ENCODE data around the gene KRT31. TPM values are rescaled to one million over a fixed set of nuclear protein-coding genes. Genes with fewer than 3 reads are reported as not detected.

Gene KRT31
- total and polyA plus RNA-seq, 3 experiments from 2014 or later: not detected

DNA sequence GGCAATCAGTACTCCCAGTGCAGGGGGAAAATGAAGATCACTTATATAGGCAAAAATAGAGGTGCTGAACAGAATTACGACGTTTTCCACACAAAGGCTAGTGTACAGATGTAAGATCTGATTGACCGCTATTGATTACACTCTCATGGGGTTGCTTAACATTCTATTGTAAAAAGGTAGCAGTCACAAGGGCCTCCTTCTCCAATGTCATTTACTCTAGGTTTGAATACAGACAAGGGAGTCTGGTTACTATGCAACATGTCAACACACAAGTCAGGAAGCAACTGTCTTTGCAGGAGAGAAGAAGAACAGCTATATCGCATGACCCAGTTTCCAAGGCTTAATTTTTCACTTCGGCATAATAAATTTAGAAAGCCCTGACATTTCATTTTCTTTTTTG lies 19.1 kb upstream of the KRT31 start:
- Mint-ChIP-seq H3K9me3 (no peaks in the 10 kb centered on the region), H3K27ac (no peak overlapping the region), H3K4me1 (peaks cover 7 to 20% (median 18%) of the 10 kb centered on the region in 3 donors), H3K4me3 (no peak overlapping the region), H3K36me3 (no peaks in the 10 kb centered on the region), H3K27me3 (no peaks in the 10 kb centered on the region)
- Histone ChIP-seq H3K36me3 (ENCODE audit: insufficient read depth, low read length) (no peaks in the 10 kb centered on the region), H3K27me3 (ENCODE audit: insufficient read depth, low read length, poor library complexity, severe bottlenecking) (no peaks in the 10 kb centered on the region), H3K9me3 (ENCODE audit: low read length) (no peaks in the 10 kb centered on the region), H3K27ac (ENCODE audit: low read depth, low read length) (no peak overlapping the region), H3K4me3 (ENCODE audit: low read length) (no peak overlapping the region), H3K4me1 (ENCODE audit: insufficient read depth, low read length) (peaks cover 6% of the 10 kb centered on the region)
- ChIA-PET POLR2A (no interaction called here), CTCF (no interaction called here)
- no peak for DNase-seq

- Mint-ChIP-seq H3K4me3 (no peak overlapping the region), H3K27ac (no peak overlapping the region), H3K36me3 (no peaks in the 10 kb centered on the region), H3K27me3 (peaks cover 0 to under 1% of the 10 kb centered on the region in 2 donors), H3K4me1 (peaks cover 7 to 20% (median 18%) of the 10 kb centered on the region in 3 donors), H3K9me3 (no peaks in the 10 kb centered on the region)
- Histone ChIP-seq H3K27me3 (ENCODE audit: insufficient read depth, low read length, poor library complexity, severe bottlenecking) (no peaks in the 10 kb centered on the region), H3K4me3 (ENCODE audit: low read length) (no peak overlapping the region), H3K4me1 (ENCODE audit: insufficient read depth, low read length) (peaks cover 6% of the 10 kb centered on the region), H3K27ac (ENCODE audit: low read depth, low read length) (no peak overlapping the region), H3K36me3 (ENCODE audit: insufficient read depth, low read length) (no peaks in the 10 kb centered on the region), H3K9me3 (ENCODE audit: low read length) (no peaks in the 10 kb centered on the region)
- ChIA-PET POLR2A (no interaction called here), CTCF (no interaction called here)
- DNase-seq: no peak
Observed at GRCh38 chr17:41415833-41416335, 18.5 kb upstream of the KRT31 start.

- no peaks in the 10 kb centered on the region for H3K36me3 Mint-ChIP-seq
- no peaks in the 10 kb centered on the region for H3K9me3 Mint-ChIP-seq
- H3K27ac Mint-ChIP-seq: peak overlapping the region in 1 of 8 donors; percentile 32
- peaks cover 6% of the 10 kb centered on the region for H3K4me1 ChIP-seq (ENCODE audit: insufficient read depth, low read length)
- no peaks in the 10 kb centered on the region for H3K27me3 ChIP-seq (ENCODE audit: insufficient read depth, low read length, poor library complexity, severe bottlenecking)
- CTCF ChIA-PET: no interaction called here
- H3K4me3 ChIP-seq (ENCODE audit: low read length): no peak overlapping the region
- no peak overlapping the region for H3K4me3 Mint-ChIP-seq
- H3K36me3 ChIP-seq (ENCODE audit: insufficient read depth, low read length): no peaks in the 10 kb centered on the region
- POLR2A ChIA-PET: no interaction called here
- H3K27me3 Mint-ChIP-seq: peaks cover 0 to 1% of the 10 kb centered on the region in 2 donors
- H3K4me1 Mint-ChIP-seq: peaks cover 6 to 20% (median 18%) of the 10 kb centered on the region in 3 donors
- H3K27ac ChIP-seq (ENCODE audit: low read depth, low read length): no peak overlapping the region
- no peaks in the 10 kb centered on the region for H3K9me3 ChIP-seq (ENCODE audit: low read length)
- DNase-seq: no peak
Observed at GRCh38 chr17:41415411-41415810, 18.0 kb upstream of the KRT31 start.

DNA sequence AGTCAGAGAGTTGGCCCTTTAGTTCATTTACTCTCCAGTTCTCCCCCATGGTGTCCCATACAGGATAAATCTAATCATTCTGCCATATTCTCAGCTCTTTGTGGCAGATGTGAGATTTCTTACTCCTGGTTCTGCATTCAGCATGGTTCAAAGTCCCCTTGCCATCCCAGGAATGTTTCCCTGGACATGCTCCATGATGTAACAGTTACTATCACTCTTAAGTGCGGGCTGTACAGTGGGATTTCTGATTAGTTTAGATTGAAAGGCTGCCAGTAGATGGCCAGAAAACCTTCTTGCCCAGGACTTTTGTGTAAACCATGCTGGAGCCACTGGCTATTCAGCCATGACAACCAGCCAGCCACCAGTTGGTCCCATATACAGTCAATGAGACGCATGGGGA lies 16.6 kb upstream of the KRT31 start:
- Histone ChIP-seq H3K9me3 (ENCODE audit: low read length) (no peaks in the 10 kb centered on the region), H3K4me1 (ENCODE audit: insufficient read depth, low read length) (peaks cover 3% of the 10 kb centered on the region), H3K27me3 (ENCODE audit: insufficient read depth, low read length, poor library complexity, severe bottlenecking) (no peaks in the 10 kb centered on the region), H3K27ac (ENCODE audit: low read depth, low read length) (no peak overlapping the region), H3K36me3 (ENCODE audit: insufficient read depth, low read length) (no peaks in the 10 kb centered on the region), H3K4me3 (ENCODE audit: low read length) (no peak overlapping the region)
- peaks cover 0 to 3% (median 0%) of the 10 kb centered on the region in 3 donors for H3K36me3 Mint-ChIP-seq
- peaks cover 2 to 19% (median 13%) of the 10 kb centered on the region in 3 donors for H3K4me1 Mint-ChIP-seq
- POLR2A ChIA-PET: no interaction called here
- peaks cover 0 to 1% of the 10 kb centered on the region in 2 donors for H3K27me3 Mint-ChIP-seq
- no peak overlapping the region for H3K27ac Mint-ChIP-seq
- no peak overlapping the region for H3K4me3 Mint-ChIP-seq
- H3K9me3 Mint-ChIP-seq: no peaks in the 10 kb centered on the region
- CTCF ChIA-PET: no interaction called here
- DNase-seq: no peak

- Histone ChIP-seq H3K4me3 (ENCODE audit: low read length) (no peak overlapping the region), H3K36me3 (ENCODE audit: insufficient read depth, low read length) (no peaks in the 10 kb centered on the region), H3K27me3 (ENCODE audit: insufficient read depth, low read length, poor library complexity, severe bottlenecking) (no peaks in the 10 kb centered on the region), H3K4me1 (ENCODE audit: insufficient read depth, low read length) (peaks cover 8% of the 10 kb centered on the region), H3K9me3 (ENCODE audit: low read length) (no peaks in the 10 kb centered on the region), H3K27ac (ENCODE audit: low read depth, low read length) (no peak overlapping the region)
- Mint-ChIP-seq H3K27me3 (peaks cover 0 to 1% of the 10 kb centered on the region in 2 donors), H3K36me3 (peaks cover 0 to 3% (median 0%) of the 10 kb centered on the region in 3 donors), H3K4me3 (no peak overlapping the region), H3K27ac (peak overlapping the region in 1 of 8 donors; percentile 4), H3K4me1 (peaks cover 7 to 24% (median 17%) of the 10 kb centered on the region in 3 donors), H3K9me3 (no peaks in the 10 kb centered on the region)
- CTCF ChIA-PET: no interaction called here
- no peak for DNase-seq
- POLR2A ChIA-PET: no interaction called here
Observed at GRCh38 chr17:41413353-41413957, 16.0 kb upstream of the KRT31 start.

DNA sequence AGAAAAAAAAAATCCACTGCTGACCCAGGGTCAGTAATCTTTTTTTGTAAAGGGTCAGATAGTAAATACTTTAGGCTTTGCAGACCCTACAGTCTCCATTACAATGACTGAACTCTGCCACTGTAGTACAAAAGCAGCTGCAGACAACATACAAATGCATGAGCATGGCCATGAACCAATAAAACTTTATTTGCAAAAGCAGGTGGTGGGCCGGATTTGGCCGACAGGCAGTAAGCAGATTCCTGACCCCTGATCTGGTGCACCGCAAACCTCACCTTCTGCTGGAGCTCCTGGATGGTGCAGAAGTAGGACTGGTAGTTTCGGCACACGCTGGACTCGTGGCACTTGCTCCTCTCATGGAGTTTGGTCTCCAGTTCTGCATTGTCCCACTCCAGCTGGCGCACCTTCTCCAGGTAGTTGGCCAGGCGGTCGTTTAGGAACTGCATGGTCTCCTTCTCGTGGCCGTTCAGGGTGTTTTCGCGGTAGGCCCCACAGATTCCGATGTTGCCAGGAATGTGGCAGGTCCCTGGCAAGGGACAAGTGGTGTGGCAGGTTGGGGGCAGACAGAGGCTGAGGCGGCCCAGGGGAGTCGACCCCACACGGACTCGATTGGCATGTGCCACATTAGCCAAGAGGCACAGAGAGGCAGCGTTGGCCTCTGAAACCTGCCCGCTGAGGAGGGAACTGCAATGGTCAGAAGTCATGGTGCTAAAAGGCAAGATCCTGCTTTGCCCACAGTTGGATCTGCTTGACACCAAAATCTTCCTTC lies 13.8 kb upstream of the KRT31 start:
- Mint-ChIP-seq H3K9me3 (no peaks in the 10 kb centered on the region), H3K27me3 (peaks cover 0 to 1% of the 10 kb centered on the region in 2 donors), H3K4me3 (no peak overlapping the region), H3K27ac (no peak overlapping the region), H3K36me3 (peaks cover 0 to 3% (median 0%) of the 10 kb centered on the region in 3 donors), H3K4me1 (peaks cover 9 to 18% (median 12%) of the 10 kb centered on the region in 3 donors)
- H3K4me3 ChIP-seq (ENCODE audit: low read length): no peak overlapping the region
- POLR2A ChIA-PET: no interaction called here
- H3K36me3 ChIP-seq (ENCODE audit: insufficient read depth, low read length): no peaks in the 10 kb centered on the region
- no peak for DNase-seq
- no peaks in the 10 kb centered on the region for H3K9me3 ChIP-seq (ENCODE audit: low read length)
- CTCF ChIA-PET: no interaction called here
- no peaks in the 10 kb centered on the region for H3K27me3 ChIP-seq (ENCODE audit: insufficient read depth, low read length, poor library complexity, severe bottlenecking)
- peaks cover 10% of the 10 kb centered on the region for H3K4me1 ChIP-seq (ENCODE audit: insufficient read depth, low read length)
- H3K27ac ChIP-seq (ENCODE audit: low read depth, low read length): no peak overlapping the region

GRCh38 chr17:41407226-41407625 lies 9.8 kb upstream of the KRT31 start:
- no peaks in the 10 kb centered on the region for H3K9me3 Mint-ChIP-seq
- DNase-seq: no peak
- CTCF ChIA-PET: interaction anchor here (0.8 to 1.5 kb wide), 2 partner anchors 11 to 242 kb away, joined by 3 to 5 read pairs; no protein-coding TSS in a partner anchor

GRCh38 chr17:41406205-41406604 lies 8.8 kb upstream of the KRT31 start:
- H3K27ac Mint-ChIP-seq: no peak overlapping the region
- Histone ChIP-seq H3K27me3 (ENCODE audit: insufficient read depth, low read length, poor library complexity, severe bottlenecking) (no peaks in the 10 kb centered on the region), H3K4me3 (ENCODE audit: low read length) (no peak overlapping the region), H3K27ac (ENCODE audit: low read depth, low read length) (no peak overlapping the region), H3K4me1 (ENCODE audit: insufficient read depth, low read length) (peaks cover 25% of the 10 kb centered on the region), H3K36me3 (ENCODE audit: insufficient read depth, low read length) (no peaks in the 10 kb centered on the region), H3K9me3 (ENCODE audit: low read length) (no peaks in the 10 kb centered on the region)
- CTCF ChIA-PET: no interaction called here
- no peaks in the 10 kb centered on the region for H3K9me3 Mint-ChIP-seq
- peaks cover 0 to 3% (median under 1%) of the 10 kb centered on the region in 3 donors for H3K36me3 Mint-ChIP-seq
- DNase-seq: no peak
- peaks cover 2 to 6% of the 10 kb centered on the region in 2 donors for H3K27me3 Mint-ChIP-seq
- peak overlapping the region in 1 of 7 donors; percentile 18 for H3K4me3 Mint-ChIP-seq
- POLR2A ChIA-PET: no interaction called here
- H3K4me1 Mint-ChIP-seq: peaks cover 32 to 44% (median 40%) of the 10 kb centered on the region in 3 donors

More at GRCh38 chr17:41407226-41407625, 9.8 kb upstream of the KRT31 start:
- Mint-ChIP-seq H3K27ac (no peak overlapping the region), H3K4me3 (no peak overlapping the region), H3K36me3 (peaks cover 0 to 3% (median 0%) of the 10 kb centered on the region in 3 donors), H3K27me3 (peaks cover 2 to 4% of the 10 kb centered on the region in 2 donors), H3K4me1 (peaks cover 31 to 42% (median 39%) of the 10 kb centered on the region in 3 donors)
- peaks cover 25% of the 10 kb centered on the region for H3K4me1 ChIP-seq (ENCODE audit: insufficient read depth, low read length)
- H3K27ac ChIP-seq (ENCODE audit: low read depth, low read length): no peak overlapping the region
- no peaks in the 10 kb centered on the region for H3K9me3 ChIP-seq (ENCODE audit: low read length)
- H3K27me3 ChIP-seq (ENCODE audit: insufficient read depth, low read length, poor library complexity, severe bottlenecking): no peaks in the 10 kb centered on the region
- H3K4me3 ChIP-seq (ENCODE audit: low read length): no peak overlapping the region
- POLR2A ChIA-PET: no interaction called here
- H3K36me3 ChIP-seq (ENCODE audit: insufficient read depth, low read length): no peaks in the 10 kb centered on the region
